Stimulated activated CD8-positive, alpha-beta memory T cell treated with anti-CD3 and anti-CD28 coated beads, Interleukin-2, amount 100 ng/mL, for 48 hours (primary cell): ENCODE data around the gene UNC45A.

Experiments
- DNase-seq, 2 donors: peaks; one replicate each; pipeline ENCODE4 v3.0.0-alpha.2; 2020; ENCODE audit warnings: low read depth in 2 of 2

Gene UNC45A

GRCh38 chr15:90966262-90966661, 31.2 kb downstream of the UNC45A start:
- no peak for DNase-seq

- no peak for DNase-seq
Measured at GRCh38 chr15:90967206-90967605, 32.1 kb downstream of the UNC45A start.

GRCh38 chr15:90968434-90968833, 33.3 kb downstream of the UNC45A start:
- no peak for DNase-seq

- DNase-seq = no peak
Measured at GRCh38 chr15:90970274-90970673, 35.2 kb downstream of the UNC45A start.

- DNase-seq = no peak
Measured at GRCh38 chr15:90972133-90972532, 37.0 kb downstream of the UNC45A start.

- no peak for DNase-seq
Measured at GRCh38 chr15:90974216-90974615, 39.1 kb downstream of the UNC45A start.

- no peak for DNase-seq
Measured at GRCh38 chr15:90979582-90979981, 44.5 kb downstream of the UNC45A start.

- DNase-seq = no peak
Measured at GRCh38 chr15:90981681-90982080, 46.6 kb downstream of the UNC45A start.

GRCh38 chr15:90982135-90982534, 47.0 kb downstream of the UNC45A start:
- no peak for DNase-seq

GRCh38 chr15:90986790-90987507, 51.9 kb downstream of the UNC45A start:
- no peak for DNase-seq

GRCh38 chr15:90987561-90988141, 52.6 kb downstream of the UNC45A start:
- no peak for DNase-seq

- DNase-seq = no peak
Measured at GRCh38 chr15:90988296-90988695, 53.2 kb downstream of the UNC45A start.

- DNase-seq = no peak
Measured at GRCh38 chr15:90989040-90989768, 54.1 kb downstream of the UNC45A start.

- no peak for DNase-seq
Measured at GRCh38 chr15:90990446-90990845, 55.4 kb downstream of the UNC45A start.

GRCh38 chr15:90991587-90992285, 56.7 kb downstream of the UNC45A start:
- no peak for DNase-seq

- DNase-seq = peak in 1 of 2 donors; percentile 2
Measured at GRCh38 chr15:90994059-90994416, 59.0 kb downstream of the UNC45A start.

- peak; percentile 96 to 98 for DNase-seq
Measured at GRCh38 chr15:90994417-90995311, 59.6 kb downstream of the UNC45A start, which contains the start of gene PRC1. Gene PRC1, minus strand, starts transcription at chr15:90994535. Its CDS starts 118 bp downstream, at chr15:90994417.

- DNase-seq = no peak
Measured at GRCh38 chr15:90998737-90999136, 63.7 kb downstream of the UNC45A start.

- DNase-seq = no peak
Measured at GRCh38 chr15:91001209-91001608, 66.1 kb downstream of the UNC45A start.
